ENCODE measurements around the gene SPOCD1.

SPOCD1 gene

GRCh38 chr1:31815752-31816500 is at the start of gene SPOCD1:
TSS of gene SPOCD1 (minus strand) at chr1:31816022. CDS start at chr1:31815333, 689 bp downstream.
- no peaks in the 10 kb centered on the region for H3K36me3 Mint-ChIP-seq
- CTCF ChIA-PET = interaction anchor here (0.6 to 4.5 kb wide), 21 partner anchors 9 to 254 kb away, joined by 3 to 40 read pairs (median 4); partner anchors contain the start of gene PTP4A2
- DNase-seq = peak; percentile 90
- H3K27me3 Mint-ChIP-seq = peaks cover 8% of the 10 kb centered on the region
- peak within 1 kb of the TSS; percentile 49 for H3K27ac Mint-ChIP-seq
- H3K9me3 Mint-ChIP-seq = no peaks in the 10 kb centered on the region
- H3K4me3 Mint-ChIP-seq = peak within 1 kb of the TSS; percentile 28
- peaks cover 14% of the 10 kb centered on the region for H3K4me1 Mint-ChIP-seq

- H3K27me3 Mint-ChIP-seq = peaks cover 4% of the 10 kb centered on the region
- CTCF ChIA-PET = no interaction called here
- no peaks in the 10 kb centered on the region for H3K9me3 Mint-ChIP-seq
- H3K4me3 Mint-ChIP-seq = no peak overlapping the region
- H3K4me1 Mint-ChIP-seq = peaks cover 4% of the 10 kb centered on the region
- no peak for DNase-seq
- no peaks in the 10 kb centered on the region for H3K36me3 Mint-ChIP-seq
- no peak overlapping the region for H3K27ac Mint-ChIP-seq
These were observed 46.2 kb upstream of the SPOCD1 start for GRCh38 chr1:31862071-31862470.

- no peak overlapping the region for H3K27ac Mint-ChIP-seq
- peaks cover 4% of the 10 kb centered on the region for H3K27me3 Mint-ChIP-seq
- CTCF ChIA-PET = no interaction called here
These were observed 45.5 kb upstream of the SPOCD1 start for GRCh38 chr1:31861346-31861745.

GRCh38 chr1:31860581-31860980 is 44.8 kb upstream of the SPOCD1 start:
- no peaks in the 10 kb centered on the region for H3K4me1 Mint-ChIP-seq
- H3K4me3 Mint-ChIP-seq = no peak overlapping the region
- no peaks in the 10 kb centered on the region for H3K9me3 Mint-ChIP-seq
- H3K27me3 Mint-ChIP-seq = peaks cover 4% of the 10 kb centered on the region
- CTCF ChIA-PET = no interaction called here
- no peak for DNase-seq
- H3K27ac Mint-ChIP-seq = no peak overlapping the region
- no peaks in the 10 kb centered on the region for H3K36me3 Mint-ChIP-seq

More at GRCh38 chr1:31861346-31861745, 45.5 kb upstream of the SPOCD1 start:
- Mint-ChIP-seq H3K9me3 (no peaks in the 10 kb centered on the region), H3K4me3 (no peak overlapping the region), H3K36me3 (no peaks in the 10 kb centered on the region), H3K4me1 (no peaks in the 10 kb centered on the region)
- no peak for DNase-seq

GRCh38 chr1:31859719-31860118 is 43.9 kb upstream of the SPOCD1 start:
- Mint-ChIP-seq H3K4me1 (no peaks in the 10 kb centered on the region), H3K9me3 (no peaks in the 10 kb centered on the region), H3K36me3 (no peaks in the 10 kb centered on the region), H3K4me3 (no peak overlapping the region), H3K27me3 (peaks cover 4% of the 10 kb centered on the region), H3K27ac (no peak overlapping the region)
- no peak for DNase-seq
- CTCF ChIA-PET = interaction anchor here (0.8 kb wide), 1 partner anchor 37 kb away, joined by 3 read pairs; no protein-coding TSS in a partner anchor

GRCh38 chr1:31859044-31859443 is 43.2 kb upstream of the SPOCD1 start:
- H3K9me3 Mint-ChIP-seq = no peaks in the 10 kb centered on the region

GRCh38 chr1:31857863-31858262 is 42.0 kb upstream of the SPOCD1 start:
- no peak overlapping the region for H3K4me3 Mint-ChIP-seq
- H3K4me1 Mint-ChIP-seq = peaks cover 2% of the 10 kb centered on the region
- no peak for DNase-seq
- H3K27me3 Mint-ChIP-seq = no peaks in the 10 kb centered on the region
- CTCF ChIA-PET = interaction anchor here (0.6 to 1.4 kb wide), 3 partner anchors 20 to 678 kb away, joined by 3 to 4 read pairs (median 3); no protein-coding TSS in a partner anchor
- no peaks in the 10 kb centered on the region for H3K36me3 Mint-ChIP-seq
- no peak overlapping the region for H3K27ac Mint-ChIP-seq
- H3K9me3 Mint-ChIP-seq = no peaks in the 10 kb centered on the region

More at GRCh38 chr1:31859044-31859443, 43.2 kb upstream of the SPOCD1 start:
- H3K4me3 Mint-ChIP-seq = no peak overlapping the region
- CTCF ChIA-PET = interaction anchor here (0.8 kb wide), 1 partner anchor 37 kb away, joined by 3 read pairs; no protein-coding TSS in a partner anchor
- DNase-seq = no peak
- no peak overlapping the region for H3K27ac Mint-ChIP-seq
- H3K4me1 Mint-ChIP-seq = no peaks in the 10 kb centered on the region
- H3K36me3 Mint-ChIP-seq = no peaks in the 10 kb centered on the region
- H3K27me3 Mint-ChIP-seq = peaks cover 2% of the 10 kb centered on the region

GRCh38 chr1:31856140-31856539 is 40.3 kb upstream of the SPOCD1 start:
- Mint-ChIP-seq H3K4me3 (no peak overlapping the region), H3K9me3 (no peaks in the 10 kb centered on the region), H3K36me3 (no peaks in the 10 kb centered on the region), H3K27ac (no peak overlapping the region), H3K27me3 (no peaks in the 10 kb centered on the region), H3K4me1 (peaks cover 2% of the 10 kb centered on the region)
- CTCF ChIA-PET = no interaction called here
- DNase-seq = no peak

GRCh38 chr1:31855038-31855845 is 39.4 kb upstream of the SPOCD1 start:
- H3K27ac Mint-ChIP-seq = no peak overlapping the region
- DNase-seq = no peak
- no peaks in the 10 kb centered on the region for H3K36me3 Mint-ChIP-seq
- CTCF ChIA-PET = no interaction called here
- H3K9me3 Mint-ChIP-seq = no peaks in the 10 kb centered on the region
- H3K27me3 Mint-ChIP-seq = no peaks in the 10 kb centered on the region
- H3K4me1 Mint-ChIP-seq = peaks cover 6% of the 10 kb centered on the region
- H3K4me3 Mint-ChIP-seq = no peak overlapping the region

- peak overlapping the region; percentile 60 for H3K4me3 Mint-ChIP-seq
- no peaks in the 10 kb centered on the region for H3K27me3 Mint-ChIP-seq
- H3K36me3 Mint-ChIP-seq = peaks cover 3% of the 10 kb centered on the region
- no peak for DNase-seq
- H3K4me1 Mint-ChIP-seq = peaks cover 61% of the 10 kb centered on the region
- H3K27ac Mint-ChIP-seq = peak overlapping the region; percentile 91
- no peaks in the 10 kb centered on the region for H3K9me3 Mint-ChIP-seq
- CTCF ChIA-PET = no interaction called here
These were observed 33.8 kb upstream of the SPOCD1 start for GRCh38 chr1:31849653-31850052.

GRCh38 chr1:31848381-31848897 is 32.6 kb upstream of the SPOCD1 start:
- peaks cover 64% of the 10 kb centered on the region for H3K4me1 Mint-ChIP-seq
- CTCF ChIA-PET = interaction anchor here (1.0 to 1.4 kb wide), 2 partner anchors 22 to 107 kb away, joined by 3 read pairs; no protein-coding TSS in a partner anchor
- peak overlapping the region; percentile 91 for H3K27ac Mint-ChIP-seq
- DNase-seq = peak; percentile 72
- peak overlapping the region; percentile 60 for H3K4me3 Mint-ChIP-seq
- no peaks in the 10 kb centered on the region for H3K9me3 Mint-ChIP-seq
- H3K27me3 Mint-ChIP-seq = peaks cover 3% of the 10 kb centered on the region
- peaks cover 3% of the 10 kb centered on the region for H3K36me3 Mint-ChIP-seq

- H3K27ac Mint-ChIP-seq = no peak overlapping the region
- no peak overlapping the region for H3K4me3 Mint-ChIP-seq
- CTCF ChIA-PET = interaction anchor here (1.2 to 1.5 kb wide), 2 partner anchors 10 to 117 kb away, joined by 4 to 6 read pairs; no protein-coding TSS in a partner anchor
- peaks cover 69% of the 10 kb centered on the region for H3K4me1 Mint-ChIP-seq
- H3K9me3 Mint-ChIP-seq = no peaks in the 10 kb centered on the region
- peaks cover 4% of the 10 kb centered on the region for H3K36me3 Mint-ChIP-seq
- H3K27me3 Mint-ChIP-seq = peaks cover 5% of the 10 kb centered on the region
- DNase-seq = no peak
These were observed 30.7 kb upstream of the SPOCD1 start for GRCh38 chr1:31846484-31846883.

GRCh38 chr1:31843506-31843905 is 27.7 kb upstream of the SPOCD1 start:
- Mint-ChIP-seq H3K4me3 (no peak overlapping the region), H3K27ac (no peak overlapping the region), H3K9me3 (no peaks in the 10 kb centered on the region), H3K4me1 (peaks cover 49% of the 10 kb centered on the region), H3K27me3 (peaks cover 13% of the 10 kb centered on the region), H3K36me3 (peaks cover 4% of the 10 kb centered on the region)
- CTCF ChIA-PET = no interaction called here
- no peak for DNase-seq

- H3K4me1 Mint-ChIP-seq = peaks cover 45% of the 10 kb centered on the region
- no peaks in the 10 kb centered on the region for H3K9me3 Mint-ChIP-seq
- DNase-seq = no peak
- H3K36me3 Mint-ChIP-seq = peaks cover 1% of the 10 kb centered on the region
- CTCF ChIA-PET = no interaction called here
- H3K4me3 Mint-ChIP-seq = no peak overlapping the region
- H3K27me3 Mint-ChIP-seq = peaks cover 21% of the 10 kb centered on the region
- H3K27ac Mint-ChIP-seq = no peak overlapping the region
These were observed 24.0 kb upstream of the SPOCD1 start for GRCh38 chr1:31839662-31840343.

All from activated naive CD4-positive, alpha-beta T cell treated with anti-CD3 and anti-CD28 coated beads, Interleukin-2, amount 10 ng/mL, durations not matched to agents 7 days and 5 days (primary cell).